AG04450 (cell line): ENCODE data around the gene SIGLEC10. TPM values are rescaled to one million over a fixed set of nuclear protein-coding genes. Genes with fewer than 3 reads are reported as not detected.

ENCODE experiments used
- CTCF ChIA-PET: fragments of 300-600, 350-600 bp; formaldehyde crosslinking; extraction: SDS; loops from one replicate; lab custom pipeline; 2022; ENCODE audit warnings: antibody characterized with exemption, inconsistent platforms; lab: Charles Lee
- POLR2A ChIA-PET: fragments of 350-600 bp; formaldehyde crosslinking; extraction: SDS; loops from one replicate; lab custom pipeline; 2021; ENCODE audit warnings: antibody characterized with exemption, inconsistent platforms; lab: Yijun Ruan, JAX
- DNase-seq: peaks from one replicate; pipeline ENCODE4 v3.0.0-alpha.2; 2011; ENCODE audit warnings: low read depth, low spot score
- H3K27ac ChIP-seq: one replicate; pipeline ENCODE4 v1.5.1; 2012; ENCODE audit warnings: low read depth, low read length, control low read depth
- H3K27me3 ChIP-seq: one replicate; pipeline ENCODE4 v1.6.0; 2012; ENCODE audit warnings: low read length; ENCODE audit not compliant: control insufficient read depth, insufficient read depth
- H3K4me3 ChIP-seq: 2 replicates; pipeline ENCODE4 v1.5.1; 2011; ENCODE audit warnings: mild to moderate bottlenecking, low read depth, low read length, control low read depth
- H3K9me3 ChIP-seq: 2 replicates; pipeline ENCODE4 v1.5.1; 2012; ENCODE audit warnings: low read length; ENCODE audit not compliant: control insufficient read depth, insufficient read depth
- CTCF ChIP-seq: IDR thresholded peaks from 2 replicates; pipeline ENCODE4 v1.5.1; 2011; ENCODE audit warnings: low read depth, low read length, control low read depth, inconsistent platforms
- polyA plus RNA-seq: library from polyadenylated mRNA; depleted of rRNA; stranded (reverse); fragments of >200 nt; gene quantifications from 2 replicates; pipeline ENCODE4 v1.2.3, GENCODE V29; 2011

The SIGLEC10 gene
- polyA plus RNA-seq, 1 experiment, result not detected

GRCh38 chr19:51371186-51371690 is 46.2 kb downstream of the SIGLEC10 start:
- no peak for DNase-seq
- Histone ChIP-seq H3K27ac (no peak overlapping the region), H3K4me3 (no peak overlapping the region), H3K27me3 (peaks cover 6% of the 10 kb centered on the region), H3K9me3 (no peaks in the 10 kb centered on the region; the same call in 1 of the 2 replicates)
- POLR2A ChIA-PET, result no interaction called here
- TF ChIP-seq CTCF, result no peak
- CTCF ChIA-PET, result no interaction called here

- H3K9me3 ChIP-seq, result no peaks in the 10 kb centered on the region; the same call in 1 of the 2 replicates
- no peak overlapping the region for H3K4me3 ChIP-seq
- peaks cover 6% of the 10 kb centered on the region for H3K27me3 ChIP-seq
- H3K27ac ChIP-seq, result no peak overlapping the region
- CTCF ChIA-PET, result no interaction called here
- POLR2A ChIA-PET, result interaction anchor here (0.7 kb wide), 1 partner anchor 24 kb away, joined by 4 read pairs; no protein-coding TSS in a partner anchor
- DNase-seq, result no peak
- TF ChIP-seq CTCF, result no peak
Measured at GRCh38 chr19:51370230-51370629, 47.2 kb downstream of the SIGLEC10 start.

- POLR2A ChIA-PET, result interaction anchor here (0.6 to 1.5 kb wide), 7 partner anchors 9 to 1439 kb away, joined by 3 to 28 read pairs (median 4); no protein-coding TSS in a partner anchor
- CTCF ChIA-PET, result interaction anchor here (1.0 to 1.4 kb wide), 4 partner anchors 9 to 31 kb away, joined by 3 to 7 read pairs (median 4); no protein-coding TSS in a partner anchor
- no peak for DNase-seq
- TF ChIP-seq CTCF, result no peak
- peaks cover 6% of the 10 kb centered on the region for H3K27me3 ChIP-seq
- H3K27ac ChIP-seq, result peak within 1 kb of the TSS; percentile 52
- H3K4me3 ChIP-seq, result peak within 1 kb of the TSS; percentile 83
- no peaks in the 10 kb centered on the region; the same call in 1 of the 2 replicates for H3K9me3 ChIP-seq
Measured at GRCh38 chr19:51368366-51369282, 48.8 kb downstream of the SIGLEC10 start, which contains the start of gene CLDND2. CLDND2 (minus strand) TSS chr19:51369003; CDS start chr19:51368577, 426 bp downstream.

- Histone ChIP-seq H3K27ac (peak overlapping the region; percentile 81), H3K4me3 (peak overlapping the region; percentile 83), H3K27me3 (peaks cover 6% of the 10 kb centered on the region), H3K9me3 (no peaks in the 10 kb centered on the region; the same call in 1 of the 2 replicates)
- CTCF ChIA-PET, result interaction anchor here (0.7 to 1.4 kb wide), 6 partner anchors 8 to 289 kb away, joined by 3 to 7 read pairs (median 4); no protein-coding TSS in a partner anchor
- no peak for TF ChIP-seq CTCF
- POLR2A ChIA-PET, result interaction anchor here (0.6 to 1.5 kb wide), 7 partner anchors 8 to 1438 kb away, joined by 3 to 28 read pairs (median 4); no protein-coding TSS in a partner anchor
- DNase-seq, result peak; percentile 98
Measured at GRCh38 chr19:51367565-51368365, 49.7 kb downstream of the SIGLEC10 start.
